ENCODE data around the gene MFAP5.

DNA sequence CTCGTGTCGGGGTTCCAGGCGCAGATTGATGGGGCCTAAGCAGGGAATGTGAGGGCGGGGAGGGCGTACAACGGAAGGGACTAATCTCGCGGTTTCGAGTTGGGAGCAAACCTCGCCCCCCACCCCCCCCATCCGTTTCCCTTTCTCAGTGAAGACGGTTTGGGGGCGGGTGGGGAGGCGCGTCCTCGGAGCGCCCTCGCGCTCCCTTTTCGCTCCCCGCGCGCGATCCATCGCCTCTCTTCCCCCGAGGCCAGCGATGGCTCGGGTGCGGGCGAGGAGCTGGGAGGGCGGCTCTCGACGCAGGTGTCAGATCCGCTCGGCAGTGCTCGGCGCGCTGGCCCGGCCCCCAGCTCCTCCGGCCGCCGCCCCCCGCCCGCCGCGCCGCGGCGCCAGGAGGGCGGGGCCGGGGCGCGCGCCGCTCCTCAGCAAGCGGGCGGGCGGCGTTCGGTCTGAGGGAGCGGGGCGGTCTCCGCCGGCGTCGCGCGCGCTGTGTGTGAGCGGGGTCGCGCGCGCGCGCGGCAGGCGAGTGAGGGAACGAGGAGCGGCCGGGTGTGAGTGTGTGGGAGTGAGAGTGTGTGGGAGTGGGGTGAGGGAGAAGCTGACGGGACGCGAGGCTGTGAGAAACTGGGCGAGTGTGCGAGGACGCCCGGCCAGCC is 35.0 kb upstream of the MFAP5 start, which contains the start of gene RIMKLB:
- no peak for TF ChIP-seq EZH2 (IDR thresholded peaks at IDR 0.05; ENCODE audit: low read depth)
- TF ChIP-seq, protein P1, sequence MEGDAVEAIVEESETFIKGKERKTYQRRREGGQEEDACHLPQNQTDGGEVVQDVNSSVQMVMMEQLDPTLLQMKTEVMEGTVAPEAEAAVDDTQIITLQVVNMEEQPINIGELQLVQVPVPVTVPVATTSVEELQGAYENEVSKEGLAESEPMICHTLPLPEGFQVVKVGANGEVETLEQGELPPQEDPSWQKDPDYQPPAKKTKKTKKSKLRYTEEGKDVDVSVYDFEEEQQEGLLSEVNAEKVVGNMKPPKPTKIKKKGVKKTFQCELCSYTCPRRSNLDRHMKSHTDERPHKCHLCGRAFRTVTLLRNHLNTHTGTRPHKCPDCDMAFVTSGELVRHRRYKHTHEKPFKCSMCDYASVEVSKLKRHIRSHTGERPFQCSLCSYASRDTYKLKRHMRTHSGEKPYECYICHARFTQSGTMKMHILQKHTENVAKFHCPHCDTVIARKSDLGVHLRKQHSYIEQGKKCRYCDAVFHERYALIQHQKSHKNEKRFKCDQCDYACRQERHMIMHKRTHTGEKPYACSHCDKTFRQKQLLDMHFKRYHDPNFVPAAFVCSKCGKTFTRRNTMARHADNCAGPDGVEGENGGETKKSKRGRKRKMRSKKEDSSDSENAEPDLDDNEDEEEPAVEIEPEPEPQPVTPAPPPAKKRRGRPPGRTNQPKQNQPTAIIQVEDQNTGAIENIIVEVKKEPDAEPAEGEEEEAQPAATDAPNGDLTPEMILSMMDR (conservative IDR thresholded peaks at IDR 0.05): no peak

Data from PC-9 (cell line).